HG03432 (cell line): Measurements from ENCODE around the gene VWA5B1.

Experiments used
- ATAC-seq: cut with Tn5 transposase; IDR thresholded peaks from one replicate; pipeline ENCODE4 v1.9.1; 2021; ENCODE audit warnings: mild to moderate bottlenecking, moderate library complexity; ENCODE audit not compliant: unreplicated experiment

VWA5B1 gene

DNA sequence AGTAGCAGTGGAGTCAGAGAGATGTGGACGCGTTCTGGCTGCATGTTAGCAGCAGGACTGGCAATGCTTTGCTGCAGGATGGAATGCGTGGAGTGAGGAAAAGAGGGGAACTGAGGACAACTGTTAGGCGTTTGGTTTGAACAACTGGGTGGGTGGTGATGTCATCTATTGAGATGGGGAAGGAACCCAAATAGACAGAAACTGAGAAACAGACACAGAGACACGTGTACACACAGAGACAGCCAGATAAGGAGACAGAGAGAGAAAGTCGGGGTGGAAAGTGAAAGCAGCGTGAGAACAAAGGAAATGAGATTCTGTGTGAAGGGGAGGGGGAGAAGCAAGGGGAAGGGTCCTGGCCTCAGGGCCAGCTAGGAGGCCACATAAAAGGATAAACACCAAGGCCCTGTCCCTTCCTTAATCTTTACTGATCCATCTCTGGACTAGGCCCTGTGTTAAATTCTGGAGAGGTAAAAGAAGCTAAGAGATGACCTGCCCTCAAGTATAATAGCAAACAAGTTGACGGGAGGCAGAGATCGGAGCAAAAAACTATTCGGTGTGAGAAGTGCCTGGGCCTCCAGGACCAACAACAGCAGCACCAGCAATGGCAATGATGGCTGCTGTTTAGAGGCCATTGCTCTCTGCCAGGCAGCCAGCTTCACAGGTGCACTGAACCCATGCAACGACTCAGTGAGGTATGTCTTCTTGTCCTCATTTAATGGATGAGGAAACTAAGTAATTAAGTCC lies 31.6 kb downstream of the VWA5B1 start:
- peak; percentile 74 for ATAC-seq

DNA sequence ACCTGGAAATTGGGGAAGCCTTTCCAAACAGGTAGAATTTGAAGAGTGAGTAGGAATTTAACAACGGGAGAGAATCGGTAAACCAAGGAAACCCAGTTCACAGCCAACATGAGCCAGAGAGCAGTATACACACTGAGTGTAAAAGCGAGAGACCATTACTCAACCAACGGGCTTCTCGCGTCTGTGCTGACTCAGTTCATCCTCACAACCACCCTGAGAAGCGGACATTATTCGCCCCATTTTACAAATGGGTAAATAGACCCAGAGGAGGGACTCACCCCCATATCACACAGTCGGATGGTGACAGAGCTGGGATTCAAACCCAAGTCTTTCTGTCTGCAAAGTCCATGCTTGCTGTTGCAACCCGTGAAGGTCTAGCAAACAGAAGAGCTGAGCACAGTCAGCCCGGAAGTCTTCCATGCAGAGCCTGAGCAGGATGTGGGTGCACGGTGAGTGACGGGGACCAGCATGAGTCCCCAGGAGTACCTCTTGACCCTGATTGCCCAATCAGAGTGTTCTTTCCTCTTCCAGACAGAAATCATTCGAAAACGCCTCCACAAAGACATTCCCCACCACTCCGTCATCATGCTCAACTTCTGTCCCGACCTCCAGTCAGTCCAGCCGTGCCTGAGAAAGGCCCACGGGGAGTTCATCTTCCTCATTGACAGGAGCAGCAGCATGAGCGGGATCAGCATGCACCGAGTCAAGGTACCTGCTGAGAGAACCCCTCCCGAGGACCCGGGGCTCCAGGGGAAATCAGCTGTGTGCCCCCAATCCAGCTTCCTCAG lies 32.3 kb downstream of the VWA5B1 start:
- no peak for ATAC-seq

DNA sequence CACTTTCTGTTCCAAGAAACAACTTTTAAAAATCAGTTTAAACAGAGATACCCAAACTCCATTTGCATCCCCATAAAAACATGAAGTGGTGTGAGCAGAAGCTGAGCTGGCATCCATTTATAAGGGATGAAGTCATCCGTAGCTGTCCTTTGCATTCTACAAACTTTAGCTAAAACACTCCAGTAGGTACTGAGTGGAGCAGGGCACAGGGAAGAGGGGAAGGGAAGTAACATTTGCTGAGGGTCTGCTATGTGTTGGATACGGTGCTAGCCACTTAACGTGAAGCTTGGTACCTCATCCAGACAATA lies 32.9 kb downstream of the VWA5B1 start:
- no peak for ATAC-seq

DNA sequence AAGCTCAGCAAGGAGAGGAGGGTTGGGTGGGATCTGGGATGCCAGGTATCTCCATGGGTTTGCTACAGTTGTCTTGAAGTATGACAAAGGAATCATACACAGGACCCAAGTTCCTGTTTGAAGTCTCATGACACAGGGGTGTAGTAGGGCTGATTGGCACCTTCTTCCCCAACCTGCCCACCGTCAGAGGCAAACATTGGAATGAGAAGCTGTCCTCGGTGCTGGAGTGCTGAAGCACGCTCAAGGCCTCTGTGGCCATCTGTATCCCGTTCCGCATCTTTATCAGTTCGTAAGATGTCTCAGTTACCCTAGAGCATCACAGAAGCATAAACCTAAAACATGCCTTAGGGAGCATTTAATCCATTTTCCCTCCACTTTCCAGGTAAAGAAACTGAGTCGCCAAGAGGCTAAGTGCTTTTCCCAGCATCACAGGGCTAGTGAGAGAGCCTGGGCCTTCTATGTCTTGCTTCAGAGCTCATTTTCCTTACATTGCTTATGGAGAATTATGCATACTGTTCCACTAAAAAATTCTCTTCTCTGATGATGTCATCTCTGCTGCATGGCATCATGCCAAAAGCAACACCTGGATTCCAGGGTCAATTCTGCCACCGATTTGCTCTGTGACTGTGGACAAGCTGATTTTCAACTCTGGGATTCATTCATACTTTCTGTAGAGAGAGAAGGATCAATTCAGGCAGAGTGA lies 34.2 kb downstream of the VWA5B1 start:
- no peak for ATAC-seq

DNA sequence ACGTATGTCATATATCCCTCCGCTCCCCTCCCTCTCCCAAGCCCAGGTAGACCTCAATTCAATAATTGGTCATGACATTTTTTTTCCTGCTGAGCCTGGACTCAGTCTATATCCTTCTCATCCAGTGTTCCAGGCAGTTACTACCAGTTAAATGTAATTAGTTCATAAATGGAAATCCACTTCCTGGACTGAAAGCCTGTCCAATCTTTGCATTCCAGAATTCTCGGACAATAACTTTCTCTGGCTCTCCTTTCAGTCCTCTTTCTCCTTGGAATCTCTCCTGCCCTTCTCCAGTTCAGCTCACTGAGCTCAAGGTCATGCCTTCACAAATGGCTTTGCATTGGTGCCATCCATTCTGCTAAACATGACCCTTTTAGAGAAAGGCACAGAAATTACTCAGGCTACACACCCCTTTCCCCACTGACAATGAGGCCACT lies 34.8 kb downstream of the VWA5B1 start:
- no peak for ATAC-seq

DNA sequence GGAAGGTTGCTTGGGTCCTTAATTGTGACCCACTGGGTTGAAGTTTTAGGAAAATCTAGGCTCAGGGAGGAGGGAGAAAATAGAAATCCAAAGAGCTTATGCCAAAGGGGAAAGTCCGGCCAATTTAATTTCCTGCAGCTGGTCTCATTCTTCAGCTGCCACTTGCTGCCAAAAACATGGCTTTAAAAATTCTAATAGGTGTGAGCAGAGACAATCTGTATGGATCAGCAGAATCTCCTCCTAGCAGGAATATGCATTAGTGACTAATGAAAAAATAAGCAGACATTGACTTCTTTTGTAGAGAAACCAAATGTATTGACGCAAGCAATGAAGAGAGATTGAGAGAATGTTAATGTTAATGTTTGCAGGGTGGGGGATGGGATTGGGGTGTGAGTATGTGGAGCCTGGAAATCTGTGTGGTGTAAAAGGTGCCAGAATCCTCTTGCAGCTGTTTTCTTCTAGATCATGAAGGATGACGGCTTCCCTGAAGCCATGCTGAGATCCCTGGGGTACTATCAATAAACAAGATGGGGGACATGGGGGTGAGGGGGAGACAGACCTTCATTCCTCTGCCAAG lies 35.3 kb downstream of the VWA5B1 start:
- no peak for ATAC-seq

DNA sequence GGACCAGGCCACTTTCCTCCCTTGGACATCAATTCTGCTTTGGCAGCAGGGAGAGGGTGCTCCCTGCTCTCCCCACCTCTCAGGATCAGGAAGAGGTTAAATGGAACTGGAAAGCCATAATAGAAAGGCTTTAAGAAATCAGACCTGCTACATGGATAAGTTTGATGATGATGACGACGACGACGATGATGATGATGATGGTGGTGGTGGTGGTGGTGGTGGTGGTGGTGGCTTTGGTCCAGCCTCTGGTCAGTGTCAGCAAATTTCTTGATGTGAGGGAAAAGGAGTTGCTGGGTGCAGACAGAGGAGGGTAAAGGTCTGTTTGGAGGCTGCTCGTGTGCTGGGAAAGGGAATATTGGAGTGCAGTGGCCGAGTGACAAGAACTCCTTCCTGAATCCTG lies 36.8 kb downstream of the VWA5B1 start:
- no peak for ATAC-seq

DNA sequence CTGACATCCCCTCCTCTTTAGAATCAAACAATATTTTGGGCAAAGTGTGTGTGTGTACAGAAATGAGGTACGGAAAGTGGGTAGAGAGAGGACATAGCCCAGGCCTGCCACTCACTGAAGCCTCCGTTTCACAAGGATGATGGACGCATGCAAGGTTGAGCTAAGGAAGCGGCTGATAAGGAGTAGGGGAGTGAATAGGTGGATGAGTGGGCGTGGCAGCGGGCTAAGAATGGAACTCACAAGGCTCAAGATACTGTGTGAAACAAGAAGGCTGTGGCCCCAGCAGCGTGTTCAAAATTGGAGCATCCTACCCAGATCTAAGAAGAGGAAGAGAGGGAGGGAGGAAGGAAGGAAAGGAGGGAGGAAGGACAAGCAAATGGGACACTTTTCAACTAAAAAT lies 37.5 kb downstream of the VWA5B1 start:
- ATAC-seq, result no peak

DNA sequence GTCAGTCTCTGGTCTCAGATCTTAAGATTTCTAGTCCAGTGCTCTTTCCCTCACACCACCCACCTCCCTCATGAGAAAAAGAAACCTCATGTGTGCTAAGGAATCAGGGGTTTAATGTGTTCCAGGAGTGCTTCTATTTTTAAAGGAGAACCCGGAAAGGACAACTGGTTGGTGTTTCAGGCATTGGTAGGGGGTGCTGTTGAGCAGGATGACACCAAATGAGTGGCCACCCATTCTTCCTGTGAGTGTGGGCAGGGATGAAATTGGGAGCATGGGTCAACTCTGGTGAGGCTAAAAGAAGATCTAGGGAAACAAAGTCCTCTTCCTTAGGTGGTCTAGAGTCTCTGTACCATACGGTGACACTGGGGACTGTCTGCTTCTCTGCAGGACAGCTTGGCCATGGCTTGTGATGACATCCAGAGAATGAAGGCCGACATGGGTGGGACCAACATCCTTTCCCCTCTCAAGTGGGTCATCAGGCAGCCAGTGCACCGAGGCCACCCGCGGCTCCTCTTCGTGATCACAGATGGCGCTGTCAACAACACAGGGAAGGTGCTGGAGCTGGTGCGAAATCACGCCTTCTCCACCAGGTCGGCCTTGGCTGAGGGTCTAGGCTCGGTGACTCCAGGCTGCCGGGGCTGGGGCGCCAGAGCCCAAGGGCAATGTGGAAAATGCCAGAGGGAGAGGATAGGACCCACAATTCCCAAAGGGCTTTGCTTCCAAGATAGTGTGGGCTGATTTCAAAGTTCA lies 39.3 kb downstream of the VWA5B1 start:
- ATAC-seq, result no peak

DNA sequence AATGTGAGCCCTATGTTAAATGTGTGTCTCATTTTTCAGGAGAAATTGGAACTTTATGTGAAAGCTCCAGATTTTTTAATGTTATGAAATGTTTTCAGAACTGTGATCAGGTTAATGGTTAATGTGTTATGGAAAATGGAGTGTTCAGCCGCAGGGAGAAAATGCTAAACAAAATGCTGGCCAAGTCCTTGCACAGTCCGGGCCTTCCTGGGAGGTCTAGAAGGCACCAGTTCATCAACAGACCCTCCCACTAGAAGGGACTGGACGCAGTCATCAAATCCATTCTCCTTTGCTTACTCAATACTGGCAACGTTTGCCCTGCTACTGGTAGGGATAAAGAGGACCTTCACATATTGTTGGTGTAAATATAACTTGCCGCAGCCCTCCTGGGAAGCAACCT lies 43.4 kb downstream of the VWA5B1 start:
- no peak for ATAC-seq

DNA sequence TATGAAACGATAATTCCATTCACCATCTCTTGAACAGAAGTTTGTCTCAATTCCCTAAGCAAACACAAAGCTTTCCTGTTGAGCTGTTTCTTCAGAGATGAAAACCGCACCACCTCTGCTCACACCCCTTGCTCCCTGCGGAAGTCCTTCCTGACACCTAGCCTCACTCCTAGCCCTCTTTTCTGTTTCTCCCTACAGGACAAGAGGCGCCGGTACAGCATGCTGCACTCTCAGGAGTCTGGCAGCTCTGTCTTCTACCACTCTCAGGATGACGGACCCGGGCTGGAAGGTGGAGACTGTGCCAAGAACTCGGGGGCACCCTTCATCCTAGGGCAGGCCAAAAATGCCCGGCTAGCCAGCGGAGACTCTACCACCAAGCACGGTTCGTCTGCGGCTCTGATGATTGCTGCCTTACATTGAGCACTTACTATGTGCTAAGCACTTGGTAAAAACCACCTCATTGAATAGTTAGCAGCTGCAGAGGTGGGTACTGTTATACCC lies 45.5 kb downstream of the VWA5B1 start:
- ATAC-seq, result no peak

DNA sequence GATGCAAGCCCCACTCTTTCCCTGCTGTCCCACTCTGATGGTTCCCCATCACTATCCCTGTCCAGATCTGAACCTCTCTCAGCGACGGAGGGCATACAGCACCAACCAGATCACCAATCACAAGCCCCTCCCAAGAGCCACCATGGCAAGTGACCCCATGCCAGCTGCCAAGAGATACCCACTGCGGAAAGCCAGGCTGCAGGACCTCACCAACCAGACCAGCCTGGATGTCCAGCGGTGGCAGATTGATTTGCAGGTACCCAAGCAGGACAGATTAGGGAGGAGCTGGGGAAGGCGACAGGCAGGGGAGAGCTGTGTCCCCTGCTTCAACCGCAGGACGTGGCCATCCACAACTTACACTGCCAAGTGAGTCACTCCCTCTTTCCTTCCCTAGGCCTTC lies 46.9 kb downstream of the VWA5B1 start:
- ATAC-seq, result no peak

DNA sequence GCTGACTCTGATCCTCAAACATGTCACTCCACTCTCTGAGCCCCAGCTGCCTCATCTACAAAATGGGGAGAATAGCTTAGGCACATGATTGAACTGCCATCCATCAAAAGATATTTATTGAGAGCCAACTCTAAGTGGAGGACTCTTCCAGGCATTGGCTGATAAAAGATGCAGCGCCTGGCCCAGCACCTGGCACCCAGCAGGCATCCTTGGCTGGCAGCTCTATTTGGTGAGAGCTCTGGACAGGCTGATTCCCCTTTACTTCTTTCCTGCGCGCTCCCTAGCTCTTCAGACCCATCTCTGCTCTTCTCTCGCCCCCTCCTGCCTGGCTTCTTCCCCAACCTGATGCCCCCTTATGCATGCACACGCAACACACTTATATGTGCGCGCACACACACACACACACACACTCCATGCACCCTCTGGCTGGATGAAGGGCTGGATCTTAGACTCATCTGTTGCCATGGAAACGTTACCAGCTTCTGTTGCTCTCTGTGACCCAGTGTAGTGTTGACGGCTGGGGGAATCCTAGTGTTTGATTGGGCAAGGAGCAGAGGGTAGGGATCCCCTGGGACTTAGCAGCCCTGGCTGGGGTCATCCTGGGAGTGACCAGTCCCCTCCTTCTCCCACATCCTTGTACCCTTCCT lies 49.3 kb downstream of the VWA5B1 start:
- ATAC-seq, result no peak

DNA sequence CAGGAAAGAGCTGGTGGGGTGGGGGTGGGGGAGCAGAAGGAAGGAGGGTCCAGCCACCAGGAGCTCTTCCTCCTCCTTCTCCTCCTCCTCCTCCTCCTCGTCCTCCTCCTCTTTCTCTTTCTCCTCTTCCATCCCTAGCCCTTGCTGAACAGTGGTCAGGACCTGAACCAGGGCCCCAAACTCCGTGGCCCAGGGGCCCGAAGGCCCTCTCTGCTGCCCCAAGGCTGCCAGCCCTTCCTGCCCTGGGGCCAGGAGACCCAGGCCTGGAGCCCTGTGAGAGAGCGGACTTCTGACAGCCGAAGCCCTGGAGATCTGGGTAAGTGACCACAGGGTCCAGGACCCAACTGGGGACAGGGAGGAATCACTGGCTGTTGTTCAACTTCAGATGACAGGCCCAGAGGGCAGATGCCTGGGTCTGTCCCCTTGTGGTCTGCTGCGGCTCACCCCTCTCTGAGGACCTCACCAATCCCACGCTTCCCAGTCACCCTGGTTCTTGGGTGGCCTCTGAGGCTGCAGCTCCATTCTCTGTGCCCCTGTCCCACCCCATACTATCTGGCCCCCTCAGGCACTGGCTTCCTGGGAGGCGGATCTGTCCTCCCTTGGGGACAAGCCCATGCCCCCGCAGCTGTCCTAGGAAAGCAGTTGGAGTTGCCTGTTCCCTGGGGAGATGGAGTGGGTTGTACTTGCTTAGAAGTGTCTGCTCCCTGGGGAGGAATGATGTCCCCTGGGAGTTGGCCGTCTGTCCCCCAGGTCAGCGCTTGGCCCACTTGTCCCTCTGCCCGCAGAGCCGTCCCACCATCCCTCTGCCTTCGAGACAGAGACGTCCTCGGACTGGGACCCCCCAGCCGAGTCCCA lies 51.8 kb downstream of the VWA5B1 start:
- no peak for ATAC-seq

DNA sequence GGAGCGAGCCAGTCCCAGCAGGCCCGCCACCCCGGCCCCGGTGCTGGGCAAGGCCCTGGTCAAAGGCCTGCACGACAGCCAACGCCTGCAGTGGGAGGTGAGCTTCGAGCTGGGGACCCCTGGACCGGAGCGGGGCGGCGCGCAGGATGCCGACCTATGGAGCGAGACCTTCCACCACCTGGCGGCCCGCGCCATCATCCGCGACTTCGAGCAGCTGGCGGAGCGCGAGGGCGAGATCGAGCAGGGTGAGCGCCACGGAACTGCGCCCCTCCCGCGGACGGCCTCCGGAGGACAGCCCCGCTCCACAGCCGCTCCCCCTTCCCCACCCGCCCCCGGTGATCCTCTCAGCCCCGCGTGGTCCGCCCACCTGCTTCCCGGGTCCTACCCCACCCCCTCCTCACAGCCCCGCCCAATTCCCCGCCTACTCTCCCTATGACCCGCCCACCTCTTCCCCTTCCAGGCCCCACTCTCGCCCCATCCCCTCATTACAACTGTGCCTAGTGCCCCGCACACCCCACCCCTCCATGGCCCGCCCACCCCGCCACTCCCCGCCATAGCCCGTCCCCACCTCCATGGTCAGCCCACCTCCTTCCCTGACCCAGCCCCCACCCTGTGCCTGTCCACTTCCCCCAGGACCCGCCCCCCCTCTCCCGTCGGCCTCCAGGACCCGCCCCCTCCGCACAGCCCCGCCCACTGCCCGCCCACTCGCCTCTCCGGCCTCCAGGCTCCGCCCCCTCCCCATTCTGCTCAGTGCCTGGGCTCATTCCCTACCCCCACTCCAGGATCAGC lies 52.7 kb downstream of the VWA5B1 start:
- no peak for ATAC-seq

DNA sequence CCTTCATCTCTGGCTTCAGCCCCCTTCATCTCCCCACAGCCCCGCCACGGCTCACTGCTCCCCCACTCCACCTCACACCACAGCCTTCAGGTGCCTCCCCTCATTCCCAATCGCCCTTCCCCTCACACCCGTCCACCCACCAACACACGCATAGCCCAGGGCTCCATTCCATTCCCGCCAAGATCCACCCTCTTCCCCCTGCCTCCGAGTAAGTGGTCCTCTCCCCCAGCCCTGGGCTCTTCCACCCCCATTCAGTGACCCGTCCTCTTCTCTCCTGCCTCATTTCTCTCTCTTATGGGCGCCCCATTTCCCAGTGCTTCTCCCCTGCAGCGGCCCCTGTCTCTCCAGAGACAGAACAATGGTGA lies 53.2 kb downstream of the VWA5B1 start:
- ATAC-seq, result no peak

DNA sequence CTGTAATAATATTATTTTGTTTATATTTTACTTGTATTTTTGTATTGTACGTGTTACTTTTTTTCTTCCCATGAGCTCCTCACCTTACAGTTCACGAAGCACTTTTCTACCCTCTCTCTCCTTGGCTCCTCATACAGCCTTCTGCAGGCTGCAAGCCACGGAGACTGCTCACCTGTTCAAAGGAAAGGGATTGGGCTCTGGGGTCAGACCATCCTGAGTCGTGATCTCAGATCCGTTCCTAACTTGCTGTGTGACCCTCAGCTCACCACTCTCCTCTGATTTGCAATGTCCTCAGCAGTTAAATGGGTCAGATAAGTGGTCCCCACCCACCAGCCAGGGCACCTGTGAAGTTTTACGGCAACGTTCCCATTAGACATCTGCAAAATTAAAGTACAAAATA lies 54.1 kb downstream of the VWA5B1 start:
- ATAC-seq, result no peak

DNA sequence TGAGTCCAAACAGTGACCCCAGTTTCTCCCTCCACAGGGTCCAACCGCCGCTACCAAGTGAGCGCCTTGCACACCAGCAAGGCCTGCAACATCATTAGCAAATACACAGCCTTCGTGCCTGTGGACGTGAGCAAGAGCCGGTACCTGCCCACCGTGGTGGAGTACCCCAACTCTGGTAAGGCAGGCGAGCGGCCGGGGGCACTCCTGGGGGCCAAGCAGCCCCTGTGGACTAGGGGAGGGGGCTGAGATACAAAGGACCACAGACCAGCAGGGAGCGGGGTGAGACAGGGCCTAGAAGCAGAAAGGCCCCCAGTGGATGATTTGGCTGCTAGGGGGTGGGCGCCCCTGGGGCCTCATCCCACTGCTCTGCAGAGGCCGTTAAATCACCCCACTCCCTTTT lies 54.7 kb downstream of the VWA5B1 start:
- no peak for ATAC-seq

DNA sequence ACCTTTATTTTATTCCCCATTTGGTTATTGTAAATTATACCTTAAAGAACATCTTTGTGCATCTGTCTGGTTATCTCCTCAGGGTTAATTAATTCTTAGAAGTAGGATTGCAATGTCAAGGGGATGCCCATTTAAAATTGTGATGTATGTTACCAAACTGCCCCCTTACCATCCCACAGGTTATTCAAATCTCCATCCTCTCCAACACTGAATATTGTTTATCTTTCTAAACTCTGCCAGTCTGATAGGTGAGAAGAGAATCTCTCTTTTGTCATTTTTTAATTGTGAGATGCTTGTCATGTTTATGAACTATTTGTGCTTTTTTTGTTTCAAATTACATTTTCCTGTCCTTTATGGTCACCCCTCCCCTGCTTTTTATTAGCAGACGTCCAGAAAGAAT lies 55.8 kb downstream of the VWA5B1 start:
- ATAC-seq, result no peak
